Measurements from ENCODE around the gene KCNMB4.

Gene KCNMB4

DNA sequence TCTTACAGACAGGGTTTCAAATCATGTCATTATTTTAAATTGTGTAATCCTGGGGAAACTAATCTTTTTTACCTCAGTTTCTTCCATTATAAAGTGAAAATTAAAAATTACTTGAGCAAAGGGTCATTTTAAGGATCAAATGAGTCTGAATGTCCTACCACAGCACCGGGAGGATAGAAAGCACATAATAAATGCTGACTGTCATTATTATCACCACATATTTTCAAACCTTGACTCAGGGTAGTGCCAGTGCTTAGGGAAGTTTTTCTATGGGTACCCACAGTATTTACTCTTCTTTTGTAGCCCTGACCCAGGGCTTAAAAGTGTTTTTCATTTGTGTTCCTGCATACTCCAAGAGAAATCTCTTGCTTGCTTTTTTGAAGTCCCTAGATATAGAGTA, 60.5 kb downstream of the KCNMB4 start:
- DNase-seq (ENCODE audit: low read depth in 1 of 2, low spot score in 1 of 2), result no peak
- H3K4me3 ChIP-seq (replicated peaks; ENCODE audit: insufficient read depth, low read length), result no peak overlapping the region
- TF ChIP-seq, protein P1, sequence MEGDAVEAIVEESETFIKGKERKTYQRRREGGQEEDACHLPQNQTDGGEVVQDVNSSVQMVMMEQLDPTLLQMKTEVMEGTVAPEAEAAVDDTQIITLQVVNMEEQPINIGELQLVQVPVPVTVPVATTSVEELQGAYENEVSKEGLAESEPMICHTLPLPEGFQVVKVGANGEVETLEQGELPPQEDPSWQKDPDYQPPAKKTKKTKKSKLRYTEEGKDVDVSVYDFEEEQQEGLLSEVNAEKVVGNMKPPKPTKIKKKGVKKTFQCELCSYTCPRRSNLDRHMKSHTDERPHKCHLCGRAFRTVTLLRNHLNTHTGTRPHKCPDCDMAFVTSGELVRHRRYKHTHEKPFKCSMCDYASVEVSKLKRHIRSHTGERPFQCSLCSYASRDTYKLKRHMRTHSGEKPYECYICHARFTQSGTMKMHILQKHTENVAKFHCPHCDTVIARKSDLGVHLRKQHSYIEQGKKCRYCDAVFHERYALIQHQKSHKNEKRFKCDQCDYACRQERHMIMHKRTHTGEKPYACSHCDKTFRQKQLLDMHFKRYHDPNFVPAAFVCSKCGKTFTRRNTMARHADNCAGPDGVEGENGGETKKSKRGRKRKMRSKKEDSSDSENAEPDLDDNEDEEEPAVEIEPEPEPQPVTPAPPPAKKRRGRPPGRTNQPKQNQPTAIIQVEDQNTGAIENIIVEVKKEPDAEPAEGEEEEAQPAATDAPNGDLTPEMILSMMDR (IDR thresholded peaks at IDR 0.05; ENCODE audit: insufficient read depth, low read length), result no peak
- no peak for TF ChIP-seq SPI1 (IDR thresholded peaks at IDR 0.05; ENCODE audit: borderline replicate concordance, low read depth)
- no peak for TF ChIP-seq POLR2AphosphoS5 (IDR thresholded peaks at IDR 0.05; ENCODE audit: low read depth)
- H3K27me3 ChIP-seq (ENCODE audit: insufficient read depth, poor library complexity, severe bottlenecking), result no peaks in the 10 kb centered on the region
- H3K27ac ChIP-seq (replicated peaks), result no peak overlapping the region

DNA sequence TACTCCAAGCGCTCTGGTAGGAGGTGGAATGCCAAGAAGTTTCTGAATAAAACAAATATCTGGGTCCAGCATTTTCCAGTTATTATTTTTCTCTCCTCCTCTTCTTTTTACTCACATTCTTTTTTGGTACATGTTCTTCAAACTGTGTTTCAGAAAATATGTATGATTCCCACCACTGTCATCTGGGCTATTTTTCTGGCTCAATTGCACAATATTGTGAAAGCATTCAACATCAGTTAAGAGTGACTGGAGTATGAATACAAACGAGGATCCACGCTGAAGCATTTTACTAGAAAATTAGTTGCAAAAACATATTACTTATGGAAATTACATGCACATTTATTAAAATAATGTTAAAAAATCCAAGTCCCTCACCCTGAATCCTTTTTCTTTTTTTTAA, 61.5 kb downstream of the KCNMB4 start:
- no peaks in the 10 kb centered on the region for H3K27me3 ChIP-seq (ENCODE audit: insufficient read depth, poor library complexity, severe bottlenecking)
- no peak for DNase-seq (ENCODE audit: low read depth in 1 of 2, low spot score in 1 of 2)
- H3K27ac ChIP-seq (replicated peaks), result no peak overlapping the region
- TF ChIP-seq, protein P1 (IDR thresholded peaks at IDR 0.05; ENCODE audit: insufficient read depth, low read length), result no peak
- no peak for TF ChIP-seq POLR2AphosphoS5 (IDR thresholded peaks at IDR 0.05; ENCODE audit: low read depth)
- no peak for TF ChIP-seq GABPA (IDR thresholded peaks at IDR 0.05; ENCODE audit: low read depth)
- no peak overlapping the region for H3K4me3 ChIP-seq (replicated peaks; ENCODE audit: insufficient read depth, low read length)

DNA sequence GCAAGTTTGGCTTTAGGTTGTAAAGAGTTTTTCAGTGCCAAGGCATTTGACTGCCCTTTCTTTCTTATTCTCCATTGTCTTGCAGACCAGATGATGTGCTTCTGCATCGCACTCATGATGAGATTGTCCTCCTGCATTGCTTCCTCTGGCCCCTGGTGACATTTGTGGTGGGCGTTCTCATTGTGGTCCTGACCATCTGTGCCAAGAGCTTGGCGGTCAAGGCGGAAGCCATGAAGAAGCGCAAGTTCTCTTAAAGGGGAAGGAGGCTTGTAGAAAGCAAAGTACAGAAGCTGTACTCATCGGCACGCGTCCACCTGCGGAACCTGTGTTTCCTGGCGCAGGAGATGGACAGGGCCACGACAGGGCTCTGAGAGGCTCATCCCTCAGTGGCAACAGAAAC, 64.3 kb downstream of the KCNMB4 start:
- DNase-seq (ENCODE audit: low read depth in 1 of 2, low spot score in 1 of 2), result no peak

DNA sequence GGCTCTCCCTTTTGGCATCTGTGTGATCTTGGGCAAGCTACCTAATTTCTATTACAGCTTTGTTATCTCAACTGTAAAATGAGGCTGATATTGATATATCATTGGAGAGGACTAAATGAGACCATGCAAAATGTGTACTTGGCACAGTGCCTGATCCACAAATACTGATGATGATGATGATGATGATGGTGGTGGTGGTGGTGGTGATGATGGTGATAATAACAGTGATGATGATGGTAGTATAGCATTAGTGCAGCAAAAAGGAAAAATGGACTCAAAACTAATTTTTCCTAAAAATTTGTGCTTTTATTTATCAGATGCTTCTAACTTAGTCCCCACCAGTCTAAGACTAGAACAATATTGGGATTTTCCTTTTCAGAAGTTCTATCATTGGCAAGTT, 70.7 kb downstream of the KCNMB4 start:
- H3K27ac ChIP-seq (replicated peaks), result no peak overlapping the region
- no peaks in the 10 kb centered on the region for H3K27me3 ChIP-seq (ENCODE audit: insufficient read depth, poor library complexity, severe bottlenecking)
- TF ChIP-seq, protein P2, sequence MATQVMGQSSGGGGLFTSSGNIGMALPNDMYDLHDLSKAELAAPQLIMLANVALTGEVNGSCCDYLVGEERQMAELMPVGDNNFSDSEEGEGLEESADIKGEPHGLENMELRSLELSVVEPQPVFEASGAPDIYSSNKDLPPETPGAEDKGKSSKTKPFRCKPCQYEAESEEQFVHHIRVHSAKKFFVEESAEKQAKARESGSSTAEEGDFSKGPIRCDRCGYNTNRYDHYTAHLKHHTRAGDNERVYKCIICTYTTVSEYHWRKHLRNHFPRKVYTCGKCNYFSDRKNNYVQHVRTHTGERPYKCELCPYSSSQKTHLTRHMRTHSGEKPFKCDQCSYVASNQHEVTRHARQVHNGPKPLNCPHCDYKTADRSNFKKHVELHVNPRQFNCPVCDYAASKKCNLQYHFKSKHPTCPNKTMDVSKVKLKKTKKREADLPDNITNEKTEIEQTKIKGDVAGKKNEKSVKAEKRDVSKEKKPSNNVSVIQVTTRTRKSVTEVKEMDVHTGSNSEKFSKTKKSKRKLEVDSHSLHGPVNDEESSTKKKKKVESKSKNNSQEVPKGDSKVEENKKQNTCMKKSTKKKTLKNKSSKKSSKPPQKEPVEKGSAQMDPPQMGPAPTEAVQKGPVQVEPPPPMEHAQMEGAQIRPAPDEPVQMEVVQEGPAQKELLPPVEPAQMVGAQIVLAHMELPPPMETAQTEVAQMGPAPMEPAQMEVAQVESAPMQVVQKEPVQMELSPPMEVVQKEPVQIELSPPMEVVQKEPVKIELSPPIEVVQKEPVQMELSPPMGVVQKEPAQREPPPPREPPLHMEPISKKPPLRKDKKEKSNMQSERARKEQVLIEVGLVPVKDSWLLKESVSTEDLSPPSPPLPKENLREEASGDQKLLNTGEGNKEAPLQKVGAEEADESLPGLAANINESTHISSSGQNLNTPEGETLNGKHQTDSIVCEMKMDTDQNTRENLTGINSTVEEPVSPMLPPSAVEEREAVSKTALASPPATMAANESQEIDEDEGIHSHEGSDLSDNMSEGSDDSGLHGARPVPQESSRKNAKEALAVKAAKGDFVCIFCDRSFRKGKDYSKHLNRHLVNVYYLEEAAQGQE (IDR thresholded peaks at IDR 0.05; ENCODE audit: insufficient replicate concordance, low read depth), result no peak
- no peak for TF ChIP-seq SPI1 (IDR thresholded peaks at IDR 0.05; ENCODE audit: borderline replicate concordance, low read depth)
- TF ChIP-seq POLR2AphosphoS5 (IDR thresholded peaks at IDR 0.05; ENCODE audit: low read depth), result no peak
- no peak for TF ChIP-seq GABPA (IDR thresholded peaks at IDR 0.05; ENCODE audit: low read depth)
- TF ChIP-seq, protein P1 (IDR thresholded peaks at IDR 0.05; ENCODE audit: insufficient read depth, low read length), result no peak
- DNase-seq (ENCODE audit: low read depth in 1 of 2, low spot score in 1 of 2), result no peak
- no peak overlapping the region for H3K4me3 ChIP-seq (replicated peaks; ENCODE audit: insufficient read depth, low read length)

More for the DNA sequence above, 64.3 kb downstream of the KCNMB4 start:
- no peak for TF ChIP-seq SPI1 (IDR thresholded peaks at IDR 0.05; ENCODE audit: borderline replicate concordance, low read depth)
- no peak for TF ChIP-seq POLR2AphosphoS5 (IDR thresholded peaks at IDR 0.05; ENCODE audit: low read depth)
- no peak for TF ChIP-seq GABPA (IDR thresholded peaks at IDR 0.05; ENCODE audit: low read depth)
- TF ChIP-seq, protein P2 (IDR thresholded peaks at IDR 0.05; ENCODE audit: insufficient replicate concordance, low read depth), result no peak
- H3K27me3 ChIP-seq (ENCODE audit: insufficient read depth, poor library complexity, severe bottlenecking), result no peaks in the 10 kb centered on the region
- H3K27ac ChIP-seq (replicated peaks), result no peak overlapping the region
- no peak overlapping the region for H3K4me3 ChIP-seq (replicated peaks; ENCODE audit: insufficient read depth, low read length)

All from HL-60 (cell line).